HG03060 (cell line): ENCODE data around the gene COPRS.
"Not testable (repeated sequence)": the region's sequence is repeated elsewhere in the genome, so short reads cannot be mapped to it uniquely, and the experiment has no call there.

Source experiments
- ATAC-seq: cut with Tn5 transposase; IDR thresholded peaks from one replicate; pipeline ENCODE4 v1.9.1; 2021; ENCODE audit warnings: low read depth, moderate number of reproducible peaks; ENCODE audit not compliant: unreplicated experiment

The COPRS gene

DNA sequence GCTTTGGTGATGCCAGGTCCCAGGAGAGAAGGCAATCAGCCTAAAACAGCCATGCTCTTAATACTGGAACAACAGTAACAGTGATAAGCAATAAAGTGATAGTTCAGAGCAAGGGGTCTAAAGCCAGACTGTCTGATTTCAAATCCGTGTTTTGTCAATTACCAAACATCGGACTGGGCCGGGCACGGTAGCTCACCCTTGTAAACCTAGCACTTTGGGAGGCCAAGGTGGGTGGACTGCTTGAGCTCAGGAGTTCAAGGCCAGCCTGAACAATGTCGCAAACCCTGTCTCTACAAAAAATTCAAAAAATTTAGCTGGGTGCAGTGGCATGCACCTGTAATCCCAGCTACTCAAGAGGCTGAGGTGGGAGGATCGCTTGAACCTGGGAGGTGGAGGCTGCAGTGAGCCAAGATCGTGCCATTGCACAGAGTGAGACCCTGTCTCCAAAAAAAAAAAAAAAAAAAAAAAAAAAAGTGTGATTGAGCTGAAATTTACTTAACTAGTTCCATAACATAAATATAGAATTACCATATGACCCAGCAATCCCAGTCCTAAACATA lies 5.1 kb downstream of the COPRS start:
- no peak for ATAC-seq

DNA sequence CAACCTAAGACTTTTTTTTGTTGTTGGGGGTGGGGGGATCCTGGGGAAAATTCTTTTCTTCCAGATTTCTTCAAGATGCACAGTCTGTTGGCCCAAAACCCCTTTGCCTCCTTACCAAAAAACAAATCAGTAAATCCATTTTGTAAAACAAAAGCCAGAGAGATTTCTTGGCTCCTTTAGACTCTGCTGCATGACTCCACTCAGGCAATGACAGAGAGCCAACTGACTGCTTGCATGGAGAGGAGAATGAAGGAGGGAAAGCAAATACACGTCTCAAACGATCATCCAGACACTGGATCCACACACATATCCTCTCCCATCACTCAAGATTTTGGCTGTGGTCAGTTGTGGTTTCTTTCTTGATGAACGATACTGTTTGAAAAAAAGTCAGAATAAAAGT lies 13.8 kb downstream of the COPRS start:
- ATAC-seq, result no peak

DNA sequence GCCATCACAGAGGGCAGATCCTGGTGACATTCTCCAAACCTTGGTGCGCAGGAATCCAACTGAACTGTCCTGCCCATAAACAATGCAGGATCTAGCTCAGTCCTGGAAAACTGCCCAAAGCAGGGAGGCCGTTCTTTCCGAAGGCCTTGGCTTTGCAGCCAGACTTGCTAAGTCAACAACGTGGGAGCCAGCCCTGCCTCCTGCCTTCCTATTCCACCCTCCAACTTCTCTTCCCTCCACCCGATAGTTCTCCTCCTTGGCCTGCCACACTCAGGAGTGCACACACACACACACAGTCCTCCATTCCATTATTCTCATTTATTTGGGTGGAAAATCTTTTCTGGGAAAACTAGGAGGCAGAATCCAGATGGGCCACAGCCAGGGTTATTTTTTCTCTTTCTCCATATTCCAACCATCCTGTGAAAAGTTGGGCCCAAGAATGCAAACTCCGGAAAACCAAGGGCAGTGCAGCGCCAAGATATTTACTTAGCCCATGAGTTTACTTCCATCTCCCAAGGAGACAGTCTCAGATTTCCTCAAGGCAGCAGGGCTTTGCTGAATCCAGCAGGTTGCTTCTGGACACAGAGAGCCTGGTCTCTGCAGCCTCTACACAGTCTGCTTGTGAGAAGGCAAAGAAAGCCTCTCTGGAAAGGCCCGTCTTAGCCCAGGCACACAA lies 15.8 kb downstream of the COPRS start:
- ATAC-seq, result no peak

DNA sequence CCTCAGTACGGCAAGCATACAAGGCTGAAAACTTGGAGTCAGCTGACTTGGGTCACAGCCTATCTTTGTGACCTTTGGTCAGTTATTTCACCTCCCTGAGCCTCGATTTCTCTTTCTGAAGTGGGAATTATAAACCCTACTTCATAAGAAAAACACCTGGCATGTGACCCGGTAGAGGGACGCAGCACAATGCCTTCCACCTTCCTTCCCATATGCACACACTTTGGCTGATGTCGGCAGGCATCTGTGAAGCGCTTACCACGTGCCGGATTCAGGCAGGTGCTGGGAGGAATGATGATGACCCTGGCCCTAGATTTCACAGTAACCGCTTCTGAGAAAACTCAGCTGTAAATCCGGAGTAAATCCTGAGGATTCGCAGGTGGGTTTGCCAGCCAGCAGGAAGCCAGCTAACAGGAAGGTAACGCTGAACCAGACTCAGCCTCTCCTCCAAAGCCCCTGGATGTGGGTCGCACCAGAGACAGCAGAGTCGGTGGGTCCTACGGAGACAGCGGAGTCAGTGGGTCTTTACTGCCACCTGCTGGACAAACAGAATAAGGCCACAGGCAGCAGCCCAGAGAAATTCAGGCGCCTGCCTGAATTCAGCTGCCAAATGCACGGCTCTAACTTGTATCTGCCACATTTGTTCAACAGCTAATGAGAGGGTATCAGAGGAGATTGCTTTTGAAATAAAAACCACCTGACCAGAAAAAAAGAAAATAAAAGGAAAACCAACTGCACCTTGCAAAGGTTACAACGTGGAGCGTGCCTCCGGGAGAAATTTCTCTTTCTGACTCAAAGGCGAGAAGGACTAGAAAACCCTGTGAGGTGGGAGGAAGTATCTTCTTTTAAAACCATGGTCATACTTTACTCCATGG lies 16.6 kb downstream of the COPRS start:
- ATAC-seq, result no peak

GRCh38 chr17:31841850-31842194 lies 17.2 kb downstream of the COPRS start:
- no peak for ATAC-seq

- no peak for ATAC-seq
Measured at GRCh38 chr17:31838636-31839225, 20.3 kb downstream of the COPRS start.

GRCh38 chr17:31835984-31836383 lies 23.1 kb downstream of the COPRS start:
- ATAC-seq, result no peak

DNA sequence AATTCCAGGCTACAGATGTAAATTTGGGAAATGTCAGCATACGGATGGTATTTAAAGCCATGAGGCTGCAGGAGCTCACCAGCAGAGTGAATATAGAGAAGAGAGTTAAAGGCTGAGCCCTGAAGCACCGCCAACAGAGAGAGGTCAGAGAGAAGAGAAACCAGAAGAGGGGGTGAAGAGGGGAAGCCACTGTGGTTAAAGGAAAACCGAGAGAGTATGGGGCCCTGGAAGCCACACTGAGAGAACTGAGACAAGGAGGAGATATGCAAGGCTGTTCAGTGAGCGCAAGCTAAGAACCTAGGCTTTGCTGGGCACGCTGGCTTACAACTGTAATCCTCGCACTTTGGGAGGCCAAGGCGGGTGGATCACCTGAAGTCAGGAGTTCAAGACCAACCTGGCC lies 24.6 kb downstream of the COPRS start:
- no peak for ATAC-seq

DNA sequence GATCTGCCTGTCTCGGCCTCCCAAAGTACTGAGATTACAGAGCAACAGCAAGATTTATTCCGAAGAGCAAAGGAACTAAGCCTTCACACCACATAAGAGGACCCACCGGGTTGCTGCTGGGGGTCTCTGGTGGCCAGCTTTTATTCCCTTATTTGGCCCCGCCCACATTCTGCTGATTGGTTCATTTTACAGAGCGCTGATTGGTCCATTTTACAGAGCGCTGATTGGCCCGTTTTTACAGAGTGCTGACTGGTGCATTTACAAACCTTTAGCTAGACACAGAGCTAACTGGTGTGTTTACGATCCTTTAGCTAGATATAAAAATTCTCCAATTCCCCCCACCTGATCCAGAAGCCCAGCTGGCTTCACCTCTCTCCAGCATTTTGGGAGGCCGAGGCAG lies 26.3 kb downstream of the COPRS start:
- ATAC-seq, result no peak

GRCh38 chr17:31830971-31831858 lies 27.8 kb downstream of the COPRS start:
- no peak for ATAC-seq

GRCh38 chr17:31829649-31830048 lies 29.4 kb downstream of the COPRS start:
- no peak for ATAC-seq

DNA sequence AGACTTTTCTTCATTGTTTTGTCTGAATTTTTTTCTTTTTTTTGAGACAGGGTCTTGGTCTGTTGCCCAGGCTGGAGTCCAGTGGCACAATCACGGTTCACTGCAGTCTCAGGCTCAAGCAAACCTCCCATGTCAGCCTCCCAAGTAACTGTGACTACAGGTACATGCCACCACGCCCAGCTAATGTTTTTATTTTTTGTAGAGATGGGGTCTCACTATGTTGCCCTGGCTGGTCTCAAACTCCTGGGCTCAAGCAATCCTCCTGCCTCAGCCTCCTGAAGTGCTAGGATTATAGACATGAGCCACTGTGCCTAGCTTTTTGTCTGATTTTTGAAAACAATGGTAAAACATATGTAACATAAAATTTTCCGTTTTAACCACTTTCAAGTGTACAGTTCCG lies 30.1 kb downstream of the COPRS start:
- ATAC-seq, result not testable (repeated sequence)

GRCh38 chr17:31825961-31826691 lies 32.9 kb downstream of the COPRS start:
- no peak for ATAC-seq

DNA sequence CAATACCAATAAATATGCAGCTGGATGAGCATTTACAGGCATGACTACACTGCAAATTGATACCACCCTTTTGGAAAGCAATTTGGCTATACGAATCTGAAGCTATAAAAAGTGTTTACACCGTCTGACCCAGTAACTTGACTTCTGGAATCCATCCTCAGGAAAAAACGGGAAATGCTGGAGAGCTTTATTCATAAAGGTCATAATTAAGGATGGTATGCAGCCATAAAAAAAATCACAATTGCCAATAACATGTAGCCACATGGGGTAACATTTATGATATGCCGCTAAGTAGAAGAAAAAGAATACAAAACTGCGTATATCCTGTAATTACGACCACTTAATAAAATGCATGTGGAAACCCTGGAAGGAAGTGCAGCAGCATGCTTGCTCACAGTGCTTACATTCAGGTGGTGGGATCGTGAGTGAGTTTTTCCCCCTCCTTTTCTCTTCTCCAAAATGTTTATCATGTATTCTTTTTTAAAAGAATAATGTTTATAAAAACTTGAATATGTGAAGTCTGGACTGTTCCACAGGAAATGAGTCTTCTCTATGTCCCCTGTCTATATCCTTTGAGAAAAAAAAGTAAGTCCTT lies 34.2 kb downstream of the COPRS start:
- ATAC-seq, result no peak

DNA sequence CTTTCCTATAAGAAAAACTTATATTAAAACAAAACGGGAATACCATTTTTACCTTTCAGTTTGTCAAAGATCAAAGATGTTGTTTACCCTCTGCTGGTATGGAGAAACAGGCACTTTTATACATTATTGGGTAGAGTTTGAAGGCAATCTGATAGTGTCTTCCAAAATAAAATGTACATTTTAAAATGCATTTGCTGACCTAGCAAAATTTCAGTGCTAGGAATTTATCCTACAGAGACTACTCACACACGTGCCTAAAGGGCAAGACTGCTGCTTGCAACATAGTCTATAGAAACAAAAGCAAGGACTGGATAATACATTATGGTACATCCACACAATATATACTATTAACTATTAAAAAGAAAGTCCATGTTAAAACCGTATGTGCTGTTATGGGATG lies 36.0 kb downstream of the COPRS start:
- no peak for ATAC-seq

DNA sequence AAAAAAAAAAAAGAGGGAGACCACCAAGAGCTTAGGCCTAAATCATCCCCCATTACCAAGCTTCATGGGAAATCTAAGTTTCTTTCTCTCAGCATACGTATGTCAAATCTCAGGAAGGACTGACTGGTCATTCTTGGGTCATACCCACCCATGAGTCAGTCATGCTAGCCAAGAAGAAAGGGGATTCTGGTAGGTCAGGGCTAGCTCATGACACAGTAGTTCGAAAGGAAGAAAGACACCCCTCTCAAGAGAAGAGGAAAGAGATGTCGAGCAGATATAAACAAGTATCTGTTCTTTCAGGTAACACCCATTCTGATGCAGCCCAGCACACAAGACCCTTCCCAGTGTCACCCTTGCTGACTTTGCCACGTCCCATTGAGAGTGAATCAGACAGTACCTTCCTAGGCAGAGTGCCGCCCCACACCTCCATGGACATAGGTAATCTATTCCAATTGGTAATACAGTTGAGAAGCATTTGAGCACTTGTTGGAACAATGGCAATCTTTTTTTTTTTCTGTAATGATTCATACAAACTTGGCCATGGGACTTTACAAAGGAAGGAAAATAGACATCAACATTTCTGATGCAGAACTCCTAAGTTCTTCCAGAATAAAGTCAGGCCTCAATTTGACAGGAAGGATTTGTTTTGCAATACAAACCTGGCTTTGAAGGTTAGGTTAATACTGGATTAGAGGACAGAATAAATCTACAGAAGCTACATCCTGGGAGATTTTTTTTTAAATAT lies 38.2 kb downstream of the COPRS start:
- ATAC-seq, result no peak

- ATAC-seq, result no peak
Measured at GRCh38 chr17:31819578-31819977, 39.5 kb downstream of the COPRS start.

- ATAC-seq, result not testable (repeated sequence)
Measured at GRCh38 chr17:31818863-31819262, 40.2 kb downstream of the COPRS start.
